ENCODE results near the gene CCDC24. TPM values are rescaled to one million over a fixed set of nuclear protein-coding genes. Genes with fewer than 3 reads are reported as not detected.

The CCDC24 gene
- total RNA-seq, 2 donors from 2014 or later, result 4.5 to 24.0 TPM

DNA sequence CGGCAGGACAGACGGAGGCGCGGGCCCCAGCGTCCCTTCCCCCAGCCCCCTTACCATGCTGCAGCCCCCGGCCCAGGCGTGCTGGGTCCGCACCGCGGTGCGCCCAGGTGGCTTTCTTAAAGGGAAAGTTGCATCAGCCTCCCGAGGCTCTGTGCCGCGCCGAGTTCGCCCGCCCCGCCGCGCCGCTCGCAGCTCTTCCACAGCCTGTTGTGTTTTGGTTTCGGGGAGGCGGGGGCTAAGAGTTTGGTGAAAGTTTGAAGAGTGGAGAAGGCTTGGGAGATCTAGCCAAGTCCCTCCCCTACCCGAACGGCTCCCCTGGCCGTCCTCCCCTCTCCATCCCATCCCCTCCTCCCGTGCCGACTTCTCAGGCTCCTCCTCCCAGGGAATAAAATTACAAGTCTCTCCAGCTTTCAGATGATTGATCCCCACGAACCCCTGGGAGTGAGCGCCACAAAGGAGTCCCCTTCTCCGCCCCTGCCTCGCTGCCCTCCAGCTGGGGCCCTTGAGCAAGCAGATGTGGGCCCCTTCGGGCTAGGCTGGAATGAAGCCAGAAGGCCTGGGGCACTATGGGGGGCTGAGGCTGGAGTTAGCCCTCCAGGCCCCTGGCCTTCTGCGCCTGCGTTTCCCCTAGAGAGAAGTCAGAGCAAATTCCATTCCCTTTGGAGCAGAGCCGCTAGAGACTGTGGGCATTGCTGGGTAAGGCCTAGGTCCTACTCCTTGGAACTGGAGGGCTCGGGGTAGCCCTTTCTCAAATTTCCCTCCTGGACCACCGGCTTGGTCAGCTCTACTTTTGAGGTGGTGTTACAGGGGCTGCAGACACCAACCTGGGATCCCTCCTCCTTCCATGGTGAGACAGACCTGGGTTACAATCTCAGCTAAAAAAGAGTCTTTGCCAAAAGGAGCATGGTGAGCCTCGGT, 40.1 kb downstream of the CCDC24 start, which contains the start of gene SLC6A9:
TSS of gene SLC6A9 (minus strand) at position 211 of the 918 bp plus-strand sequence. CDS start 7,185 bp downstream, outside the sequence.
- Histone ChIP-seq H3K4me3 (peak within 1 kb of the TSS; percentile 98), H3K9me3 (no peaks in the 10 kb centered on the region), H3K27me3 (replicated peaks; ENCODE audit: insufficient read depth) (no peaks in the 10 kb centered on the region), H3K4me1 (ENCODE audit: control insufficient read depth in 1 of 2, low read depth in 2 of 2) (peaks cover 25 to 38% of the 10 kb centered on the region in 2 donors), H3K36me3 (no peaks in the 10 kb centered on the region), H3K27ac (peak within 1 kb of the TSS; percentile 80 to 82)
- TF ChIP-seq, protein P1, sequence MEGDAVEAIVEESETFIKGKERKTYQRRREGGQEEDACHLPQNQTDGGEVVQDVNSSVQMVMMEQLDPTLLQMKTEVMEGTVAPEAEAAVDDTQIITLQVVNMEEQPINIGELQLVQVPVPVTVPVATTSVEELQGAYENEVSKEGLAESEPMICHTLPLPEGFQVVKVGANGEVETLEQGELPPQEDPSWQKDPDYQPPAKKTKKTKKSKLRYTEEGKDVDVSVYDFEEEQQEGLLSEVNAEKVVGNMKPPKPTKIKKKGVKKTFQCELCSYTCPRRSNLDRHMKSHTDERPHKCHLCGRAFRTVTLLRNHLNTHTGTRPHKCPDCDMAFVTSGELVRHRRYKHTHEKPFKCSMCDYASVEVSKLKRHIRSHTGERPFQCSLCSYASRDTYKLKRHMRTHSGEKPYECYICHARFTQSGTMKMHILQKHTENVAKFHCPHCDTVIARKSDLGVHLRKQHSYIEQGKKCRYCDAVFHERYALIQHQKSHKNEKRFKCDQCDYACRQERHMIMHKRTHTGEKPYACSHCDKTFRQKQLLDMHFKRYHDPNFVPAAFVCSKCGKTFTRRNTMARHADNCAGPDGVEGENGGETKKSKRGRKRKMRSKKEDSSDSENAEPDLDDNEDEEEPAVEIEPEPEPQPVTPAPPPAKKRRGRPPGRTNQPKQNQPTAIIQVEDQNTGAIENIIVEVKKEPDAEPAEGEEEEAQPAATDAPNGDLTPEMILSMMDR (IDR thresholded peaks at IDR 0.05), result no peak
- DNase-seq (ENCODE audit: low spot score) (peak; percentile 44), ATAC-seq (ENCODE audit: insufficient number of reproducible peaks, low FRiP score, low read depth) (no peak)

DNA sequence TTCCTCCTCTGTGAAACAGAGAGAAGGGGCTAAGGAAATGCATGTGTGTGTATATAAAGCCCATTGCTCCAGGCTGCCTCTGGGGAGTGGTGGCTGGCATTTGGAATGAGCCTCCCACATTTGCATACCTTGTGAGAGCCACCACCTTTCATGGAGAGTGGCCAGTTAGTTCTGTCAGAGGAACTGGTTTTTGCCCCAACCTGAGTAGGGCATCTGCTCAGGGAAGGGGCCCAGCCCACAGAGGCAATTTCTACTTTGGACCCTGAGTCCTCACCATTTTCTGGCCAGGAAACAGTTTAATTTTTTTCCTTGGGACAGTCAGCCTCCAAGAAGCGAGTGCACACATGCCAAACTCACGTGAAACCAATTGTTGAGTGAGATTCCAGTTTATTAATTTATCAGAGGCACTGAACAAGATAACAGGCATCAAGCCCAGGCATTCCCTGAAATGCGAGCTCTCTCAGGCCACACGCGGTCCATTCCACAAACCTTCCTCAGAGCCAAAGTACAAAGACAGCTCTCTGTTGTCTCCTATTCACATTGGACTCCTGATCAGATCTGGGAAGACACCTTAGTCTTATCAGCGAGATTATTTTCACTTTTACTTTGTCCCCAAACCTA, 40.9 kb downstream of the CCDC24 start:
- ATAC-seq (ENCODE audit: insufficient number of reproducible peaks, low FRiP score, low read depth), result no peak
- Histone ChIP-seq H3K36me3 (no peaks in the 10 kb centered on the region), H3K27ac (peak overlapping the region; percentile 66 to 80), H3K9me3 (no peaks in the 10 kb centered on the region), H3K4me1 (ENCODE audit: control insufficient read depth in 1 of 2, low read depth in 2 of 2) (peaks cover 25 to 45% of the 10 kb centered on the region in 2 donors), H3K4me3 (no peak overlapping the region), H3K27me3 (replicated peaks; ENCODE audit: insufficient read depth) (no peaks in the 10 kb centered on the region)
- no peak for DNase-seq (ENCODE audit: low spot score)
- TF ChIP-seq, protein P1 (IDR thresholded peaks at IDR 0.05), result no peak

DNA sequence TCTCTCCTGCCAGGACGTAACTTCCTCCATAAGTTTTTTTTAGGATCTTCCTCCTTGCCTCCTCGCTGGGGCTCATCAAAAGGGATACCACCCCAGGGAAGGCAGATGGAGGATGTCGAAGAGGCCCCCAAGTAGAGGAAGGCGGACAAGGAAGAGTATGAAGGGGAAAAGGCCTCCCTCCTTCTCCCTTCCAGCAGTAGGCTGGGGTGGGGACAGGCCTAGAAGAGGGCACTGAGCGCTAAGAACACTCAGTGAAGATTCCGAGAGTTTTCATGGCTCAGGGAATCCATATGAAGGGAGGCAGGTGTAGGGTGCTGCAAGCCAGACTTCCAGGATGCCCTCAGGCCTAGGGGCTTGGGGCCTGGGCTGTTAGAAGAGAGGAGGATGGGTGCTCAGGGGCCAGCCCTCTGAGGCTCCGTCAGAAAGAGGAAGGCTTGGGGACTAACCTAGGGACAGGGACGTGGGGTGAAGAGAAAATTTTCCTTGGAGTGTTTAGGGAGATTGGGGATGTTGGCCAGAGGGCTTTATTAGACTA, 41.7 kb downstream of the CCDC24 start:
- Histone ChIP-seq H3K4me1 (ENCODE audit: control insufficient read depth in 1 of 2, low read depth in 2 of 2) (peaks cover 25 to 45% of the 10 kb centered on the region in 2 donors), H3K4me3 (no peak overlapping the region), H3K9me3 (no peaks in the 10 kb centered on the region), H3K36me3 (no peaks in the 10 kb centered on the region), H3K27ac (no peak overlapping the region), H3K27me3 (replicated peaks; ENCODE audit: insufficient read depth) (no peaks in the 10 kb centered on the region)
- ATAC-seq (ENCODE audit: insufficient number of reproducible peaks, low FRiP score, low read depth) (no peak), DNase-seq (ENCODE audit: low spot score) (no peak)
- TF ChIP-seq, protein P1 (IDR thresholded peaks at IDR 0.05), result no peak

DNA sequence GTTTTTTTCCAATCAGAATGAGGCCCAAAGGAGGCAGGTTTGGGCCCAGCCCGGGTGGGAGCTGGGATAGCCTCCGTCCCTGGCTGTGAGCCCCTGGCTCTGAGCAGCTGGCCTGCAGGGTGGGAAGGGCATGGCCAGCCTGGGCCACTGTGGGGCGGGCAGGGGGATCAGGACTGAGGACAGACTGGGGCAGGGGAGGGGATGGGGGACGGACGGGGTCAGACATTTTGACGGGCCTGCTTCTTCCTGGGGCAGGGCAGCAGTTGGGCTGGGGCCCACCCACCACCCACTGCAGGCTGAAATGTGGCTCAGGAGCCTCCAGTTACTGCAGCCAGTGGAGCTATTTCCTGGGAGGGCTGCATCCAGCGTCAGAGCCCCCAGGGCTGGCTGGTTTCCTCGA, 42.4 kb downstream of the CCDC24 start:
- H3K9me3 ChIP-seq, result no peaks in the 10 kb centered on the region
- no peak for DNase-seq (ENCODE audit: low spot score)
- TF ChIP-seq, protein P1 (IDR thresholded peaks at IDR 0.05), result no peak
- H3K36me3 ChIP-seq, result no peaks in the 10 kb centered on the region
- H3K27ac ChIP-seq, result no peak overlapping the region
- peaks cover 25 to 44% of the 10 kb centered on the region in 2 donors for H3K4me1 ChIP-seq (ENCODE audit: control insufficient read depth in 1 of 2, low read depth in 2 of 2)
- no peak overlapping the region for H3K4me3 ChIP-seq
- no peaks in the 10 kb centered on the region for H3K27me3 ChIP-seq (replicated peaks; ENCODE audit: insufficient read depth)
- ATAC-seq (ENCODE audit: insufficient number of reproducible peaks, low FRiP score, low read depth), result no peak

DNA sequence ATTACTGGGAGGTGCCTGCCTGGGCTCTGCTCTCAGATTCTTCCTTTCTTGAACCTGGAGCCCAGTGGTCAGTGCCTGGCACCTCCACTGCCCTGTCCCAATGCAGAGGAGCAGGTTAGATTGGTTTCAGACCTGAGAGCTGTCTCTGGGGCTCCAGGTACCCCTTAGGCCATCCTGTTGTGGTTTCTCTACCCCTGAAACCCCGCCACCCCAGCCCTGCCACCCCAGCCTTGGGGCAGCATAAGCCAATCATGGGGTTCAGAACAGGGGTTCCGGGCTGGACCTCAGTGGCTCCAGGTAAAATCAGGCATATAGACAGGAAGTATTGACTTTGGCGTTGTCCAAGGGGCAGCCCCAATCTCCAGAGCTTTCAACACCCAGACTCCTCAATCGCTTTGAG, 43.0 kb downstream of the CCDC24 start:
- no peaks in the 10 kb centered on the region for H3K36me3 ChIP-seq
- no peak overlapping the region for H3K27ac ChIP-seq
- no peak for DNase-seq (ENCODE audit: low spot score)
- H3K4me3 ChIP-seq, result no peak overlapping the region
- H3K27me3 ChIP-seq (replicated peaks; ENCODE audit: insufficient read depth), result no peaks in the 10 kb centered on the region
- H3K9me3 ChIP-seq, result no peaks in the 10 kb centered on the region
- peaks cover 22 to 37% of the 10 kb centered on the region in 2 donors for H3K4me1 ChIP-seq (ENCODE audit: control insufficient read depth in 1 of 2, low read depth in 2 of 2)
- TF ChIP-seq, protein P1 (IDR thresholded peaks at IDR 0.05), result no peak
- ATAC-seq (ENCODE audit: insufficient number of reproducible peaks, low FRiP score, low read depth), result no peak

Data from thoracic aorta (tissue), 2 donors.